ENCODE results near the gene BLM.
"Not testable (repeated sequence)": the region's sequence is repeated elsewhere in the genome, so short reads cannot be mapped to it uniquely, and the experiment has no call there.

The BLM gene

DNA sequence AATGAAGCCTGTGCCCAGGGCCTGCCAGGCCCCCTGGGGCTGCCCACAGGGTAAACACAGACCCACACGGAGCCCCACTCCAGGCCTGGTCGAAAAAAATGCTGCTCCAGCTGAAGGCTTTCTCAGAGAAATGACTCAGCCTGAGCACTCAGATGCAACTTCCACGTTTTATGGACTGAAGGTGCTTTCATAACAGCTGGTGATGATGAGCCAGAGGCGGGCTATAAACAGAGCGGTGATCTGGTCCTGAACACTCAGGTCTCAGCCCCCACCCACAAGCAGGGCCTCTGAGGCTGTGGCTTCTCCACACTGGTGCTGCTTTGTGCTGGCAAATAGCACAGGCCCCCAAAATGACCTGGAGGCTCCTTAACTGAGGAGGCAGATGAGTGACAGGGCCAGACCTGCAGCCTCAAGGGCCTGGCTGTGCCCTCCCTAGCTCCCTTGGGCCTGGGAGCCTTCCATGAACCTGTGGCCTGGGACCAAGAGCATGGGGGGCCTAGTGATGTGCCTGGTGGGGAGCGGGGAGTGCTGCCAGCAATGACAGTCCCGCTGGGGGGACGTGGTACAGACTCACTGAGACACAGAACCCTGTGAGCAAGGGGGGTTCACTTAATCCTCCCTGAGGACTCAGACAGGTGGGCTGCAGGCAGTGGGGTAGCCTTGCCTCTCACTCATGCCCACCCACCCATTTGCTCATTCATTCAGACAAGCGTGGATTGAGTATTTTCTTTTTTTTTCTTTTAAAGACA lies 128.2 kb downstream of the BLM start:
- no peak overlapping the region for H3K27ac ChIP-seq (ENCODE audit: poor library complexity, severe bottlenecking)
- no peaks in the 10 kb centered on the region for H3K36me3 ChIP-seq (ENCODE audit: low read depth)
- TF ChIP-seq, protein P1, sequence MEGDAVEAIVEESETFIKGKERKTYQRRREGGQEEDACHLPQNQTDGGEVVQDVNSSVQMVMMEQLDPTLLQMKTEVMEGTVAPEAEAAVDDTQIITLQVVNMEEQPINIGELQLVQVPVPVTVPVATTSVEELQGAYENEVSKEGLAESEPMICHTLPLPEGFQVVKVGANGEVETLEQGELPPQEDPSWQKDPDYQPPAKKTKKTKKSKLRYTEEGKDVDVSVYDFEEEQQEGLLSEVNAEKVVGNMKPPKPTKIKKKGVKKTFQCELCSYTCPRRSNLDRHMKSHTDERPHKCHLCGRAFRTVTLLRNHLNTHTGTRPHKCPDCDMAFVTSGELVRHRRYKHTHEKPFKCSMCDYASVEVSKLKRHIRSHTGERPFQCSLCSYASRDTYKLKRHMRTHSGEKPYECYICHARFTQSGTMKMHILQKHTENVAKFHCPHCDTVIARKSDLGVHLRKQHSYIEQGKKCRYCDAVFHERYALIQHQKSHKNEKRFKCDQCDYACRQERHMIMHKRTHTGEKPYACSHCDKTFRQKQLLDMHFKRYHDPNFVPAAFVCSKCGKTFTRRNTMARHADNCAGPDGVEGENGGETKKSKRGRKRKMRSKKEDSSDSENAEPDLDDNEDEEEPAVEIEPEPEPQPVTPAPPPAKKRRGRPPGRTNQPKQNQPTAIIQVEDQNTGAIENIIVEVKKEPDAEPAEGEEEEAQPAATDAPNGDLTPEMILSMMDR (IDR thresholded peaks at IDR 0.05; ENCODE audit: poor library complexity, severe bottlenecking), result no peak
- DNase-seq (ENCODE audit: low spot score), result no peak
- no peaks in the 10 kb centered on the region for H3K4me1 ChIP-seq (ENCODE audit: insufficient read depth, poor library complexity, severe bottlenecking)
- no peak overlapping the region for H3K4me3 ChIP-seq (ENCODE audit: severe bottlenecking)
- no peaks in the 10 kb centered on the region for H3K27me3 ChIP-seq (ENCODE audit: insufficient read depth, poor library complexity, severe bottlenecking)
- ATAC-seq (ENCODE audit: low read depth), result peak; percentile 97
- no peaks in the 10 kb centered on the region for H3K9me3 ChIP-seq (ENCODE audit: severe bottlenecking)

DNA sequence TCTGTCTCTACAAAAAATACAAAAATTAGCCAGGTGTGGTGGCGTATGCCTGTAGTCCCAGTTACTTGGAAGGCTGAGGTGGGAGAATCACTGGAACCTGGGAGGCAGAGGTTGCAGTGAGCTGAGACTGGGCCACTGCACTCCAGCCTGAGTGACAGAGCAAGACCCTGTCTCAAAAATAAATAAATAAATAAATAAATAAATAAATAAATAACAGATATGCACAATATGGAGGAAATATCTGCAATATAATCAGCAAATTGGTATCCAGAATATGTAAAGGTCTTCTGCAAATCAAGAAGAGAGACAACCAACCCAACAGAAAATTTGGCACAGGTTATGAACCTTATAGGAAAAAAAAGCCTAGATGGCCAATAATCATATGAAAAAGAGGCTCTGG lies 132.3 kb downstream of the BLM start:
- H3K9me3 ChIP-seq (ENCODE audit: severe bottlenecking); ATAC-seq (ENCODE audit: low read depth); H3K36me3 ChIP-seq (ENCODE audit: low read depth); DNase-seq (ENCODE audit: low spot score); H3K27ac ChIP-seq (ENCODE audit: poor library complexity, severe bottlenecking); H3K27me3 ChIP-seq (ENCODE audit: insufficient read depth, poor library complexity, severe bottlenecking); H3K4me3 ChIP-seq (ENCODE audit: severe bottlenecking); H3K4me1 ChIP-seq (ENCODE audit: insufficient read depth, poor library complexity, severe bottlenecking): not testable (repeated sequence)

DNA sequence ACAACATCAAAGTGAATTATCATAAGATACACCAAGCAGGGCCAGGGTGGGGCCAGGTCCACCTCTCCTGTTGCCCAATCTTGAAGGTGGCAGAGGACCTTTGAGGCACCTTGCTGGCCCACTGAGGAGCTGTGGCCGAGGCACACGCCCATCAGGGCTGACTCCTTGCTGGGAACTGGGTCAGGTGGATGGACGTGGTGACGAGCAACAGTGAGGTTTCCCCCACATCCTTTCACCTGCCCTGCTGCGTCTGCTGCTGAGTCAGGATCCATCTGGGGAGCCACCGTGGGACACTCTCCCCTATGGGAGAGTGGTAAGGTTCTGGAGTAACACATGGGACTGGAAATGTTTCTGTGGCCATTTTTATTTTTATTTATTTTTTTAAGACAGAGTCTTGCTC lies 134.0 kb downstream of the BLM start:
- Histone ChIP-seq H3K27me3 (ENCODE audit: insufficient read depth, poor library complexity, severe bottlenecking) (no peaks in the 10 kb centered on the region), H3K36me3 (ENCODE audit: low read depth) (no peaks in the 10 kb centered on the region), H3K4me1 (ENCODE audit: insufficient read depth, poor library complexity, severe bottlenecking) (no peaks in the 10 kb centered on the region), H3K27ac (ENCODE audit: poor library complexity, severe bottlenecking) (no peak overlapping the region), H3K4me3 (ENCODE audit: severe bottlenecking) (no peak overlapping the region), H3K9me3 (ENCODE audit: severe bottlenecking) (no peaks in the 10 kb centered on the region)
- TF ChIP-seq, protein P1 (IDR thresholded peaks at IDR 0.05; ENCODE audit: poor library complexity, severe bottlenecking), result no peak
- no peak for DNase-seq (ENCODE audit: low spot score)
- ATAC-seq (ENCODE audit: low read depth), result no peak

DNA sequence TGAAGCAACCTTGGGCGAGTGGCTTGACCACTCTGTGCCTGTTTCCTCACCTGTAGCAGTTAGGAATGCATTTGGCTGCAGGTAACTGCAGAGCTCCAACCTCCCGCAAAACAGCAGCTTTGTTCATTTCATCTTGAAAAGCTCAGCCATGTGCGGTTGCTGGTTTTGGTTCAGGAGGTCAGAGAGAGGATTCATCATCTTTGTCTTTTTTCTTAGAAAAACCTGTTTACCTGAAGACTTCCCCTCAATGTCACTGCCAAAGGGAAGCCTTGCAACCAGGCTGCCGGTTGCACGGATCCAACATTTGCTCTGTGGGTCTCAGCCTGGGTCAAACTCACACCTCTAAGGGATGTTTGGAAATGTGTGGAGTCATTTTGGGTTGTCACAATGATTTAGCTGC lies 134.8 kb downstream of the BLM start:
- Histone ChIP-seq H3K9me3 (ENCODE audit: severe bottlenecking) (no peaks in the 10 kb centered on the region), H3K4me3 (ENCODE audit: severe bottlenecking) (no peak overlapping the region), H3K36me3 (ENCODE audit: low read depth) (no peaks in the 10 kb centered on the region), H3K27ac (ENCODE audit: poor library complexity, severe bottlenecking) (no peak overlapping the region), H3K27me3 (ENCODE audit: insufficient read depth, poor library complexity, severe bottlenecking) (no peaks in the 10 kb centered on the region), H3K4me1 (ENCODE audit: insufficient read depth, poor library complexity, severe bottlenecking) (no peaks in the 10 kb centered on the region)
- TF ChIP-seq, protein P1 (IDR thresholded peaks at IDR 0.05; ENCODE audit: poor library complexity, severe bottlenecking), result no peak
- DNase-seq (ENCODE audit: low spot score) (no peak), ATAC-seq (ENCODE audit: low read depth) (no peak)

DNA sequence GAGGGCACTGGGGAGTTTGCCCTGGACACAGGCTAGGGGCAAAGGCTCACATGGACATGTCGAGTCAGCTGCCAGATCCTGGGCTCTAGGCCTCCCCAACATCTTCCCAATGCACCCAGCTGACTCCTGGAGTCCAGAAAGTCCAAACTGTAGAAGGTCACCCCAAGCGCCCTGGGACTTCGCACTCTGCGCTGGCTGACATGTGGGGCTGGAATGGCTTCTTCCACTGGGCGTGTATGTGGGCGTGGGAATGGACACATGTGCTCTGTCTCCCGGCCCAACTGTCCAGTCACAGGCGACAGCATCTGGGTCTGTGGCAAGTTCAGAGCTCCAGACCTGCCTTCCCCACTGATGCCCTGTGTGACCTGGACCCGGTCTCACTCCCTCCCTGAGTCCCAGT lies 138.0 kb downstream of the BLM start:
- no peak overlapping the region for H3K27ac ChIP-seq (ENCODE audit: poor library complexity, severe bottlenecking)
- peaks cover 9% of the 10 kb centered on the region for H3K4me1 ChIP-seq (ENCODE audit: insufficient read depth, poor library complexity, severe bottlenecking)
- no peaks in the 10 kb centered on the region for H3K36me3 ChIP-seq (ENCODE audit: low read depth)
- no peak for ATAC-seq (ENCODE audit: low read depth)
- H3K9me3 ChIP-seq (ENCODE audit: severe bottlenecking), result no peaks in the 10 kb centered on the region
- TF ChIP-seq, protein P1 (IDR thresholded peaks at IDR 0.05; ENCODE audit: poor library complexity, severe bottlenecking), result no peak
- no peaks in the 10 kb centered on the region for H3K27me3 ChIP-seq (ENCODE audit: insufficient read depth, poor library complexity, severe bottlenecking)
- H3K4me3 ChIP-seq (ENCODE audit: severe bottlenecking), result no peak overlapping the region
- no peak for DNase-seq (ENCODE audit: low spot score)
